ENCODE measurements around the gene DAB1. TPM values are rescaled to one million over a fixed set of nuclear protein-coding genes. Genes with fewer than 3 reads are reported as not detected.

DAB1 gene
- total RNA-seq, 1 experiment from 2014 or later, result not detected

DNA sequence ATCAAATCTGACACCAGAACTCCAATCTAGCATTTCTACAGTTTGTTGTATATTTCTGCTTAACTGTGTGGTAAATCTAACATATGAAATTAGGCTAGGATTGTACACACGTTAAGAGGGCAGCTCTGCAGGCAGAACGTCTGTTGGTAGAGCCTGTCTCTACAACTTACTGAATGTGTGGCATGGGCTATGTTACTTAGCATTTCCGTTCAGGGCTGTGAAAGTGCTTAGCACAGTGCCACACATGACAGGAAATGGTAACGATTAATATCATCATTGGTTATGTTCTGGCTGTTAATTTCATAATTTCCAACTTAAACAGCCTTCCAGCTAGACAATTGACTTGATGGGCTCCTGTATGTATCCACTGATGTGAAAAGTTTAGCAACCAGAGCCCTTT, 448.4 kb downstream of the DAB1 start:
- BruUV-seq (replicated peaks), result no TSS peak
- CTCF ChIA-PET, result no interaction called here
- Histone ChIP-seq H3K27me3 (ENCODE audit: insufficient read depth, low read length) (peaks cover 20% of the 10 kb centered on the region), H3K79me2 (ENCODE audit: insufficient read depth, low read length) (no peaks in the 10 kb centered on the region), H3K4me2 (ENCODE audit: low read length) (no peak overlapping the region), H4K20me1 (ENCODE audit: insufficient read depth) (no peaks in the 10 kb centered on the region), H3K4me1 (ENCODE audit: control insufficient read depth in 1 of 2, insufficient read depth in 2 of 2, low read length in 2 of 2) (no peaks in the 10 kb centered on the region), H3K9me2 (ENCODE audit: insufficient read depth) (no peaks in the 10 kb centered on the region), H3K4me3 (replicated peaks in 1 of 2; ENCODE audit: low read depth in 1 of 2, low read length in 2 of 2) (no peak overlapping the region), H2AFZ (ENCODE audit: low read depth, low read length, poor library complexity, severe bottlenecking) (no peak overlapping the region), H3K27ac (ENCODE audit: low read depth, low read length) (no peak overlapping the region), H3K9me3 (ENCODE audit: control insufficient read depth in 1 of 2, insufficient read depth in 1 of 2, low read depth in 1 of 2, low read length in 2 of 2) (no peaks in the 10 kb centered on the region; a peak in 1 of 4 replicates), H3K9ac (ENCODE audit: low read length) (no peak overlapping the region), H3K36me3 (ENCODE audit: control insufficient read depth in 1 of 2, insufficient read depth in 2 of 2, low read length in 2 of 2) (no peaks in the 10 kb centered on the region)
- intact Hi-C loops (cut with micrococcal nuclease), result no loop called here
- DNase-seq (ENCODE audit: low read depth, low spot score) (no peak), ATAC-seq (no peak)
- TF ChIP-seq POLR2A (IDR thresholded peaks at IDR 0.05; ENCODE audit: borderline replicate concordance, extremely low read depth, insufficient read depth, insufficient read length) (no peak), FOSL1 (IDR thresholded peaks at IDR 0.05; ENCODE audit: low read depth) (no peak), CEBPB (IDR thresholded peaks at IDR 0.05; ENCODE audit: low read depth) (no peak), TCF7L2 (IDR thresholded peaks at IDR 0.05; ENCODE audit: borderline replicate concordance, extremely low read depth, insufficient read depth, insufficient read length) (no peak), SP1 (IDR thresholded peaks at IDR 0.05; ENCODE audit: low read depth) (no peak), ZNF274 (IDR thresholded peaks at IDR 0.05; ENCODE audit: low read depth, low read length) (no peak), CBX3 (IDR thresholded peaks at IDR 0.05; ENCODE audit: low read depth) (no peak), ATF3 (IDR thresholded peaks at IDR 0.05) (no peak), JUND (IDR thresholded peaks at IDR 0.05) (no peak), POLR2AphosphoS5 (IDR thresholded peaks at IDR 0.05; ENCODE audit: low read depth, low read length) (no peak)
- TF ChIP-seq, protein P1, sequence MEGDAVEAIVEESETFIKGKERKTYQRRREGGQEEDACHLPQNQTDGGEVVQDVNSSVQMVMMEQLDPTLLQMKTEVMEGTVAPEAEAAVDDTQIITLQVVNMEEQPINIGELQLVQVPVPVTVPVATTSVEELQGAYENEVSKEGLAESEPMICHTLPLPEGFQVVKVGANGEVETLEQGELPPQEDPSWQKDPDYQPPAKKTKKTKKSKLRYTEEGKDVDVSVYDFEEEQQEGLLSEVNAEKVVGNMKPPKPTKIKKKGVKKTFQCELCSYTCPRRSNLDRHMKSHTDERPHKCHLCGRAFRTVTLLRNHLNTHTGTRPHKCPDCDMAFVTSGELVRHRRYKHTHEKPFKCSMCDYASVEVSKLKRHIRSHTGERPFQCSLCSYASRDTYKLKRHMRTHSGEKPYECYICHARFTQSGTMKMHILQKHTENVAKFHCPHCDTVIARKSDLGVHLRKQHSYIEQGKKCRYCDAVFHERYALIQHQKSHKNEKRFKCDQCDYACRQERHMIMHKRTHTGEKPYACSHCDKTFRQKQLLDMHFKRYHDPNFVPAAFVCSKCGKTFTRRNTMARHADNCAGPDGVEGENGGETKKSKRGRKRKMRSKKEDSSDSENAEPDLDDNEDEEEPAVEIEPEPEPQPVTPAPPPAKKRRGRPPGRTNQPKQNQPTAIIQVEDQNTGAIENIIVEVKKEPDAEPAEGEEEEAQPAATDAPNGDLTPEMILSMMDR (IDR thresholded peaks at IDR 0.05 in 2 of 3, conservative IDR thresholded peaks at IDR 0.05 in 1 of 3; ENCODE audit: borderline replicate concordance in 1 of 3, insufficient read depth in 1 of 3, low read depth in 2 of 3, low read length in 2 of 3), result no peak
- TF ChIP-seq, protein P2, sequence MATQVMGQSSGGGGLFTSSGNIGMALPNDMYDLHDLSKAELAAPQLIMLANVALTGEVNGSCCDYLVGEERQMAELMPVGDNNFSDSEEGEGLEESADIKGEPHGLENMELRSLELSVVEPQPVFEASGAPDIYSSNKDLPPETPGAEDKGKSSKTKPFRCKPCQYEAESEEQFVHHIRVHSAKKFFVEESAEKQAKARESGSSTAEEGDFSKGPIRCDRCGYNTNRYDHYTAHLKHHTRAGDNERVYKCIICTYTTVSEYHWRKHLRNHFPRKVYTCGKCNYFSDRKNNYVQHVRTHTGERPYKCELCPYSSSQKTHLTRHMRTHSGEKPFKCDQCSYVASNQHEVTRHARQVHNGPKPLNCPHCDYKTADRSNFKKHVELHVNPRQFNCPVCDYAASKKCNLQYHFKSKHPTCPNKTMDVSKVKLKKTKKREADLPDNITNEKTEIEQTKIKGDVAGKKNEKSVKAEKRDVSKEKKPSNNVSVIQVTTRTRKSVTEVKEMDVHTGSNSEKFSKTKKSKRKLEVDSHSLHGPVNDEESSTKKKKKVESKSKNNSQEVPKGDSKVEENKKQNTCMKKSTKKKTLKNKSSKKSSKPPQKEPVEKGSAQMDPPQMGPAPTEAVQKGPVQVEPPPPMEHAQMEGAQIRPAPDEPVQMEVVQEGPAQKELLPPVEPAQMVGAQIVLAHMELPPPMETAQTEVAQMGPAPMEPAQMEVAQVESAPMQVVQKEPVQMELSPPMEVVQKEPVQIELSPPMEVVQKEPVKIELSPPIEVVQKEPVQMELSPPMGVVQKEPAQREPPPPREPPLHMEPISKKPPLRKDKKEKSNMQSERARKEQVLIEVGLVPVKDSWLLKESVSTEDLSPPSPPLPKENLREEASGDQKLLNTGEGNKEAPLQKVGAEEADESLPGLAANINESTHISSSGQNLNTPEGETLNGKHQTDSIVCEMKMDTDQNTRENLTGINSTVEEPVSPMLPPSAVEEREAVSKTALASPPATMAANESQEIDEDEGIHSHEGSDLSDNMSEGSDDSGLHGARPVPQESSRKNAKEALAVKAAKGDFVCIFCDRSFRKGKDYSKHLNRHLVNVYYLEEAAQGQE (IDR thresholded peaks at IDR 0.05; ENCODE audit: low read depth), result no peak
- TF ChIP-seq, protein P3, sequence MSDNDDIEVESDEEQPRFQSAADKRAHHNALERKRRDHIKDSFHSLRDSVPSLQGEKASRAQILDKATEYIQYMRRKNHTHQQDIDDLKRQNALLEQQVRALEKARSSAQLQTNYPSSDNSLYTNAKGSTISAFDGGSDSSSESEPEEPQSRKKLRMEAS (IDR thresholded peaks at IDR 0.05), result no peak
- RAD21 ChIA-PET (ENCODE audit: low non-redundant PET in 1 of 2, low total read pairs in 2 of 2, uncharacterized antibody in 2 of 2, unreplicated experiment in 2 of 2), result no interaction called here
- POLR2A ChIA-PET, result no interaction called here

Measured in HCT116 (cell line).